Fibroblast of the aortic adventitia (primary cell): ENCODE results near the gene NEK9. TPM values are rescaled to one million over a fixed set of nuclear protein-coding genes. Genes with fewer than 3 reads are reported as not detected.

Source experiments
- DNase-seq: peaks from one replicate; pipeline ENCODE4 v3.0.0-alpha.2; 2010; ENCODE audit warnings: low read depth
- H3K4me3 ChIP-seq: 2 replicates; pipeline ENCODE4 v1.5.1; 2011; ENCODE audit warnings: low read depth, mild to moderate bottlenecking, control low read depth, low read length, moderate library complexity
- CTCF ChIP-seq: IDR thresholded peaks from 2 replicates; pipeline ENCODE4 v1.5.1; 2011; ENCODE audit warnings: mild to moderate bottlenecking, low read length, control low read depth, inconsistent platforms; ENCODE audit not compliant: insufficient read depth
- small RNA-seq: library from RNA; depleted of rRNA; stranded (forward); fragments of <200 nt; gene quantifications from one replicate; pipeline ENCODE3, GENCODE V24; 2012
- total RNA-seq: library from RNA; depleted of rRNA; stranded (reverse); fragments of >200 nt; gene quantifications from 2 replicates; pipeline ENCODE4 v1.2.3, GENCODE V29; 2012; ENCODE audit warnings: low replicate concordance

Gene NEK9
- total RNA-seq, 1 donor: 51.3 TPM

- DNase-seq: no peak
- TF ChIP-seq CTCF: no peak
- H3K4me3 ChIP-seq: no peak overlapping the region
These were observed 85.2 kb downstream of the NEK9 start for GRCh38 chr14:75041613-75042012.

- DNase-seq: no peak
- no peak overlapping the region for H3K4me3 ChIP-seq
- no peak for TF ChIP-seq CTCF
These were observed 85.9 kb downstream of the NEK9 start for GRCh38 chr14:75040959-75041358.

- H3K4me3 ChIP-seq: no peak overlapping the region
- TF ChIP-seq CTCF: no peak
- DNase-seq: no peak
These were observed 86.3 kb downstream of the NEK9 start for GRCh38 chr14:75040507-75040906.

GRCh38 chr14:75032939-75033338, 93.9 kb downstream of the NEK9 start:
- DNase-seq: no peak
- no peak overlapping the region for H3K4me3 ChIP-seq
- TF ChIP-seq CTCF: no peak

- no peak overlapping the region for H3K4me3 ChIP-seq
- no peak for DNase-seq
- TF ChIP-seq CTCF: no peak
These were observed 96.7 kb downstream of the NEK9 start for GRCh38 chr14:75030147-75030546.

Small RNA genes within 50 kb of the gene (small RNA-seq; reads per million reads assigned to genes)
- not detected for gene HIF1AP1

Other genes starting within 250 kb of the NEK9 start
- gene DLST, start 245.1 kb downstream of the NEK9 start, total RNA-seq: 31.1 and 68.5 TPM in 2 replicates
- gene RPS6KL1, start 203.8 kb downstream of the NEK9 start, total RNA-seq: 0.09 and 1.6 TPM in 2 replicates
- gene PGF, start 171.5 kb downstream of the NEK9 start, total RNA-seq: 0.36 and 2.1 TPM in 2 replicates
- 16.4 and 34.2 TPM in 2 replicates for gene EIF2B2, start 124.1 kb downstream of the NEK9 start, total RNA-seq
- 27.2 and 32.5 TPM in 2 replicates for gene MLH3, start 75.6 kb downstream of the NEK9 start, total RNA-seq
- 18.3 TPM in 1 of 2 replicates, not detected in the other for gene ACYP1, start 63.0 kb downstream of the NEK9 start, total RNA-seq
- gene ZC2HC1C, start 57.4 kb downstream of the NEK9 start, total RNA-seq: 0.90 and 1.6 TPM in 2 replicates
- gene TMED10, start 49.6 kb upstream of the NEK9 start, total RNA-seq: 143 and 373 TPM in 2 replicates
- 1.4 and 26.2 TPM in 2 replicates for gene FOS, start 151.8 kb upstream of the NEK9 start, total RNA-seq